ENCODE measurements around the gene NRCAM. TPM values are rescaled to one million over a fixed set of nuclear protein-coding genes. Genes with fewer than 3 reads are reported as not detected.

NRCAM gene
- total and polyA plus RNA-seq, 4 donors, result 0.17 to 3.2 (median 0.64) TPM

DNA sequence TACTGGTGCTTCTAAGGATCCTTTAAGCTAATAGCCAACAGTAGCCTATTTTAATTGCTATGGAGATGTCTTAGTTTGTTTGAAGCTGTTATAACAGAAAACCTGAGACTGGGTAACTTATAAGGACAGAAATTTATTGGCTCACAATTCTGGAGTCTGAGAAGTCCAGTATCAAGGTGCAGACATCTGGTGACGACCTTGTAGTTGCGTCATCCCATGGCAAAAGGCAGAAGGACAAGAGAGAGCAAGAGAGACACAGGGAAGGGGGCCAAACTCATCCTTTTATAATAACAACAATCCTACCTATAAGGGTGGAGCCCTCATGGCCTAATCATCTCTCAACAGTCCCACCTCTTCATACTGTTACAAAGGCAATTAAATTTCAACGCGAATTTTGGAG, 39.1 kb downstream of the NRCAM start (continued):
- TF ChIP-seq GABPA (IDR thresholded peaks at IDR 0.05 in 1 of 2, conservative IDR thresholded peaks at IDR 0.05 in 1 of 2) (no peak), RXRA (IDR thresholded peaks at IDR 0.05) (no peak)

DNA sequence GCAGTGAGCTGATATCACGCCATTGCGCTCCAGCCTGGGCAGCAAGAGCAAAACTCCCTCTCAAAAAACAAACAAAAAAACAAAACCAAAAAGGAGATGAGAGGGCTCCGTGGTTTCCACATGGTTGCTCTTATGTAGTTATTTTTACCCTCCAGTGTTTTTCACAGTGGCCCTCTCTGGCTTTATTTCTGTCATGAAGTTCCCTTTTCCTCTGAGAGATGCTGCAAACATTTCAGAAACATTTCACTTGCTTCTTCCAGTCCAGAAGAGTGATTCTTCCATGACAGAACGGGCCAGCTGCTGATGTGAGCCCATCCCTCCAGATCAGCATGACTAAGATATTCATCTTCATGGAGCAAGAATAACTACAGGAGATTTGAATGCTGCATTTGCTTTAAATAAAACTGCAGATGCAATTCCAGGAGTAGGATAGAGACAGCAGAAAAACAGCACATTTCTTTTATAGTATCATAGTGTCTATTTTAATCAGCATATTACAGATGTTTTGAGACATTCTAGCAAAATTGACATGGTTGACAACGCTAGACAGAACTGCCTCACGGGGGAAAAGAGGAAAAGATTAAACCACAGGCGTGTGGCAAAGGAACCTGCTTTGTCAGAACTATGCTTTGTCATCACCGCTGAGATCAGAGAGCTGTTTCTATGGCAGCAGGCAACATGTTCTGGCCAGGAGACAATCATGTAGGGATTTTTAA, 40.3 kb downstream of the NRCAM start:
- Histone ChIP-seq H3K36me3 (ENCODE audit: control insufficient read depth in 4 of 4, insufficient read depth in 3 of 4, low read depth in 1 of 4, low read length in 3 of 4) (no peaks in the 10 kb centered on the region), H3K4me1 (ENCODE audit: control insufficient read depth in 4 of 4, insufficient read depth in 4 of 4, low read length in 3 of 4) (no peaks in the 10 kb centered on the region), H3K9ac (ENCODE audit: low read depth in 1 of 2, low read length in 2 of 2) (no peak overlapping the region), H3K27me3 (ENCODE audit: control insufficient read depth in 4 of 4, insufficient read depth in 4 of 4, low read length in 3 of 4) (peaks cover 0 to 5% (median 0%) of the 10 kb centered on the region in 4 donors), H3K4me3 (ENCODE audit: low read depth in 1 of 3, low read length in 3 of 3) (no peak overlapping the region), H3K9me3 (ENCODE audit: control insufficient read depth in 4 of 4, low read length in 3 of 4) (no peaks in the 10 kb centered on the region), H3K27ac (ENCODE audit: low read depth in 1 of 2, low read length in 2 of 2) (no peak overlapping the region)
- 72% methylated on average over 8 of the region's 8 CpGs for WGBS
- no peak for DNase-seq (ENCODE audit: low spot score)
- TF ChIP-seq GABPA (IDR thresholded peaks at IDR 0.05 in 1 of 2, conservative IDR thresholded peaks at IDR 0.05 in 1 of 2), result no peak
- TF ChIP-seq, protein P1, sequence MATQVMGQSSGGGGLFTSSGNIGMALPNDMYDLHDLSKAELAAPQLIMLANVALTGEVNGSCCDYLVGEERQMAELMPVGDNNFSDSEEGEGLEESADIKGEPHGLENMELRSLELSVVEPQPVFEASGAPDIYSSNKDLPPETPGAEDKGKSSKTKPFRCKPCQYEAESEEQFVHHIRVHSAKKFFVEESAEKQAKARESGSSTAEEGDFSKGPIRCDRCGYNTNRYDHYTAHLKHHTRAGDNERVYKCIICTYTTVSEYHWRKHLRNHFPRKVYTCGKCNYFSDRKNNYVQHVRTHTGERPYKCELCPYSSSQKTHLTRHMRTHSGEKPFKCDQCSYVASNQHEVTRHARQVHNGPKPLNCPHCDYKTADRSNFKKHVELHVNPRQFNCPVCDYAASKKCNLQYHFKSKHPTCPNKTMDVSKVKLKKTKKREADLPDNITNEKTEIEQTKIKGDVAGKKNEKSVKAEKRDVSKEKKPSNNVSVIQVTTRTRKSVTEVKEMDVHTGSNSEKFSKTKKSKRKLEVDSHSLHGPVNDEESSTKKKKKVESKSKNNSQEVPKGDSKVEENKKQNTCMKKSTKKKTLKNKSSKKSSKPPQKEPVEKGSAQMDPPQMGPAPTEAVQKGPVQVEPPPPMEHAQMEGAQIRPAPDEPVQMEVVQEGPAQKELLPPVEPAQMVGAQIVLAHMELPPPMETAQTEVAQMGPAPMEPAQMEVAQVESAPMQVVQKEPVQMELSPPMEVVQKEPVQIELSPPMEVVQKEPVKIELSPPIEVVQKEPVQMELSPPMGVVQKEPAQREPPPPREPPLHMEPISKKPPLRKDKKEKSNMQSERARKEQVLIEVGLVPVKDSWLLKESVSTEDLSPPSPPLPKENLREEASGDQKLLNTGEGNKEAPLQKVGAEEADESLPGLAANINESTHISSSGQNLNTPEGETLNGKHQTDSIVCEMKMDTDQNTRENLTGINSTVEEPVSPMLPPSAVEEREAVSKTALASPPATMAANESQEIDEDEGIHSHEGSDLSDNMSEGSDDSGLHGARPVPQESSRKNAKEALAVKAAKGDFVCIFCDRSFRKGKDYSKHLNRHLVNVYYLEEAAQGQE (IDR thresholded peaks at IDR 0.05), result no peak
- TF ChIP-seq JUND (IDR thresholded peaks at IDR 0.05), result no peak
- TF ChIP-seq, protein P2, sequence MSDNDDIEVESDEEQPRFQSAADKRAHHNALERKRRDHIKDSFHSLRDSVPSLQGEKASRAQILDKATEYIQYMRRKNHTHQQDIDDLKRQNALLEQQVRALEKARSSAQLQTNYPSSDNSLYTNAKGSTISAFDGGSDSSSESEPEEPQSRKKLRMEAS (IDR thresholded peaks at IDR 0.05), result no peak
- TF ChIP-seq HNF4G (IDR thresholded peaks at IDR 0.05), result no peak
- no peak for TF ChIP-seq FOXA1 (IDR thresholded peaks at IDR 0.05)
- no peak for TF ChIP-seq YY1 (IDR thresholded peaks at IDR 0.05)
- TF ChIP-seq, protein P3, sequence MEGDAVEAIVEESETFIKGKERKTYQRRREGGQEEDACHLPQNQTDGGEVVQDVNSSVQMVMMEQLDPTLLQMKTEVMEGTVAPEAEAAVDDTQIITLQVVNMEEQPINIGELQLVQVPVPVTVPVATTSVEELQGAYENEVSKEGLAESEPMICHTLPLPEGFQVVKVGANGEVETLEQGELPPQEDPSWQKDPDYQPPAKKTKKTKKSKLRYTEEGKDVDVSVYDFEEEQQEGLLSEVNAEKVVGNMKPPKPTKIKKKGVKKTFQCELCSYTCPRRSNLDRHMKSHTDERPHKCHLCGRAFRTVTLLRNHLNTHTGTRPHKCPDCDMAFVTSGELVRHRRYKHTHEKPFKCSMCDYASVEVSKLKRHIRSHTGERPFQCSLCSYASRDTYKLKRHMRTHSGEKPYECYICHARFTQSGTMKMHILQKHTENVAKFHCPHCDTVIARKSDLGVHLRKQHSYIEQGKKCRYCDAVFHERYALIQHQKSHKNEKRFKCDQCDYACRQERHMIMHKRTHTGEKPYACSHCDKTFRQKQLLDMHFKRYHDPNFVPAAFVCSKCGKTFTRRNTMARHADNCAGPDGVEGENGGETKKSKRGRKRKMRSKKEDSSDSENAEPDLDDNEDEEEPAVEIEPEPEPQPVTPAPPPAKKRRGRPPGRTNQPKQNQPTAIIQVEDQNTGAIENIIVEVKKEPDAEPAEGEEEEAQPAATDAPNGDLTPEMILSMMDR (IDR thresholded peaks at IDR 0.05; ENCODE audit: low read depth, low read length, missing input control), result no peak
- no peak for TF ChIP-seq SP1 (IDR thresholded peaks at IDR 0.05)
- TF ChIP-seq, protein P4, sequence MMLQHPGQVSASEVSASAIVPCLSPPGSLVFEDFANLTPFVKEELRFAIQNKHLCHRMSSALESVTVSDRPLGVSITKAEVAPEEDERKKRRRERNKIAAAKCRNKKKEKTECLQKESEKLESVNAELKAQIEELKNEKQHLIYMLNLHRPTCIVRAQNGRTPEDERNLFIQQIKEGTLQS (IDR thresholded peaks at IDR 0.05), result no peak
- TF ChIP-seq RAD21 (IDR thresholded peaks at IDR 0.05), result no peak
- TF ChIP-seq NR2F2 (IDR thresholded peaks at IDR 0.05), result no peak

DNA sequence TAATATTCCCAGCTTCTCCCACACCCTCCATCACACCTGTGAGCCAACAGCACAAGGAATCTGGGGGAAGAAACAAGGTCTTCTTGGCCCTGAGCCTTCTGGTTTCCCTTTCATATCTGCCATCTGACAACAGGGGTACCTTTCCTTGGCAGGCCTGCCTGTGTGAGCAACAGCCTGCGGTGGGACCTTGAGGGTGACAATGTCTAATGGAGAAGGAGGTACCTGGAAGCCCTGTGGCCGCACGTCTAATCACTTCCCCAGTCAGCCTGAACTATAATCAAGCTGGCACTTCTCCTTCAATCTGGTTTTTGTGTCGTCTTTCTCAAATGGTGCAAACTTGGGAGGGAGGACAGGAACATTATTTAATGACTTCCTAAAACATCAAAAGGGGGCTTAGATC, 41.2 kb downstream of the NRCAM start:
- no peaks in the 10 kb centered on the region for H3K9me3 ChIP-seq (ENCODE audit: control insufficient read depth in 4 of 4, low read length in 3 of 4)
- no peaks in the 10 kb centered on the region for H3K36me3 ChIP-seq (ENCODE audit: control insufficient read depth in 4 of 4, insufficient read depth in 3 of 4, low read depth in 1 of 4, low read length in 3 of 4)
- H3K27ac ChIP-seq (ENCODE audit: low read depth in 1 of 2, low read length in 2 of 2), result no peak overlapping the region
- no peak for DNase-seq (ENCODE audit: low spot score)
- 85% methylated on average over 4 of the region's 4 CpGs for WGBS
- TF ChIP-seq RAD21 (IDR thresholded peaks at IDR 0.05), result no peak
- no peak for TF ChIP-seq HNF4A (conservative IDR thresholded peaks at IDR 0.05)
- no peak overlapping the region for H3K9ac ChIP-seq (ENCODE audit: low read depth in 1 of 2, low read length in 2 of 2)
- no peak overlapping the region for H3K4me3 ChIP-seq (ENCODE audit: low read depth in 1 of 3, low read length in 3 of 3)
- H3K27me3 ChIP-seq (ENCODE audit: control insufficient read depth in 4 of 4, insufficient read depth in 4 of 4, low read length in 3 of 4), result no peaks in the 10 kb centered on the region
- H3K4me1 ChIP-seq (ENCODE audit: control insufficient read depth in 4 of 4, insufficient read depth in 4 of 4, low read length in 3 of 4), result no peaks in the 10 kb centered on the region

Measured in liver (tissue), 9 donors.